Stimulated activated CD4-positive, alpha-beta T cell treated with anti-CD3 and anti-CD28 coated beads, Interleukin-4, amount 100 ng/mL, for 24 hours (primary cell): ENCODE measurements around the gene CARD14.

Experiments
- DNase-seq: peaks from one replicate; pipeline ENCODE4 v3.0.0-alpha.2; 2020

The CARD14 gene

GRCh38 chr17:80169784-80170500 lies at the start of gene CARD14:
TSS of gene CARD14 (plus strand) at chr17:80170030. CDS start at chr17:80181439, 11,409 bp downstream.
- no peak for DNase-seq

DNA sequence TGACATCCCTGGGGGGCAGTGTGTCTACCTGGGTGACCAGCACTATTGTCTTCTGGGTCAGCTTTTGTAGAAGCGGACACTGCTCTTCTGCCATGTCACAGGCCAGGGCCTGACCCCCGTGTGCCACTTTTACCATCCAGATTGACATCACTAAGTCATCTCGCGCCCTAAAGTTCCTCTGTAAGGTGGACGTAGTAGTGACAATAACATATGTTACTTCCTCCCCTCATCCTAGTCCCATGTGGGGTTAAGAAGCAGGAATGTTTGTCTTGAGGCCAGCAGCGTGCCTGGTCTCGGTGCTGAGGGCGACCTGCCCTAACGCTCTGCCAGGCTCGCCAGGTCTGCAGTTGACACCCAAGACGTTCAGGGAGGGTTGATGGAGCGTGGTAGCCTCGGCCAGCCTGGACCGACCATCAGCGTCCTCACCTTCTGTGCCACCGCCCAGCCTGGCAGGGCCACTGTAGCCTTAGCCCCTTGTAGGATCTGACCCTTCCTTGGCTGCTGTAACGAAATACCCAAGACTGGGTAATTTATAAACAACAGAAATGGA lies 47.7 kb upstream of the CARD14 start:
- DNase-seq, result no peak

- no peak for DNase-seq
These were observed 46.8 kb upstream of the CARD14 start for GRCh38 chr17:80122926-80123505.

GRCh38 chr17:80123791-80124190 lies 46.0 kb upstream of the CARD14 start:
- no peak for DNase-seq

- DNase-seq, result no peak
These were observed 45.4 kb upstream of the CARD14 start for GRCh38 chr17:80124351-80124981.

DNA sequence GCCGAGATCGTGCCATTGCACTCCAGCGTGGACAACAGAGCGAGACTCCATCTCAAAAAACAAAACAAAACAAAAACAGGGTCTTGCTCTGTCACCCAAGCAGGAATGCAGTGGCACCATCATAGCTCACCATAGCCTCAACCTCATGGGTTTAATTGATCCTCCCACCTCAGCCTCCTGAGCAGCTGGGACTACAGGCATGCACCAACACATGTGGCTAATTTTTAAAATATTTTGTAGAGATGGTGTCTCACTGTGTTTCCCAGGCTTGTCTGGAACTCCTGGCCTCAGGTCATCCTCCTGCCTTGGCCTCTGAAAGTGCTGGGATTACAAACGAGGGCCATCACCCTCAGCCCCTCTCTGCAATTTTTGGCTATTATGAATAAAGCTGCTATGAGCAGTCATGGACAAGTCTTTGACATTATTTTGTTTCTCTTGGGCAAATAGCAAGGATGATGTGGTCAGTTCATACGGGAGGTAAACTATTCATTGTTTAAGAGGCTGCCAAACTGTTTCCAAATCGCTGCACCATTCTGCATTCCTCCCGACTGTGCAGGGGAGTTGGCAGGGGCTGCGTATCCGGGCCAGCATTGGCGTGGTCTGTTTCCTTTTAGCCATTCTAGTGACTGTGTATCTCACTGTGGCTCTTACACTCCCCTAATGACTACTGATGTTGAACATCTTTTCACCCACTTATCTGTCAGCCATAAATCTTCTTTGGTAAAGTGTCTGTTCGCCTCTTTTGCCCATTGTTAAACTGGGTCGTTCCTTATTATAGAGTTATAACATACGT lies 44.0 kb upstream of the CARD14 start:
- DNase-seq, result no peak

GRCh38 chr17:80126449-80126715 lies 43.4 kb upstream of the CARD14 start:
- DNase-seq, result no peak

- DNase-seq, result no peak
These were observed 40.7 kb upstream of the CARD14 start for GRCh38 chr17:80129006-80129565.

DNA sequence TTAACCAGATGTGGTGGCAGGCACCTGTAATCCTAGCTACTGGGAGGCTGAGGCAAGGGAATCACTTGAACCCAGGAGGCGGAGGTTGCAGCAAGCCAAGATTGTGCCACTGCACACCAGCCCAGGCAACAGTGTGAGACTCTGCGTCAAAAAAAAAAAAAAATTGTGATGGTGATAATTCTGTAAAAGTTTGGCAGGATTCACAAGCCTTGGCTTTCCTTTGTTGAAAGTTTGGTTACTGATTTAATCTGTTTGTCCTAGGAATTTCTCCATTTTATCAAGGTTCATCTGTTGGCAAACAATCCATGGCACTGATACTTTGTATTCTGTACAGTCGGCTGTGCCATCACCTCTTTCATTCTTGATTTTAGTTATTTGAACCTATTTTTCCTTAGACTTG lies 38.8 kb upstream of the CARD14 start:
- DNase-seq, result no peak

DNA sequence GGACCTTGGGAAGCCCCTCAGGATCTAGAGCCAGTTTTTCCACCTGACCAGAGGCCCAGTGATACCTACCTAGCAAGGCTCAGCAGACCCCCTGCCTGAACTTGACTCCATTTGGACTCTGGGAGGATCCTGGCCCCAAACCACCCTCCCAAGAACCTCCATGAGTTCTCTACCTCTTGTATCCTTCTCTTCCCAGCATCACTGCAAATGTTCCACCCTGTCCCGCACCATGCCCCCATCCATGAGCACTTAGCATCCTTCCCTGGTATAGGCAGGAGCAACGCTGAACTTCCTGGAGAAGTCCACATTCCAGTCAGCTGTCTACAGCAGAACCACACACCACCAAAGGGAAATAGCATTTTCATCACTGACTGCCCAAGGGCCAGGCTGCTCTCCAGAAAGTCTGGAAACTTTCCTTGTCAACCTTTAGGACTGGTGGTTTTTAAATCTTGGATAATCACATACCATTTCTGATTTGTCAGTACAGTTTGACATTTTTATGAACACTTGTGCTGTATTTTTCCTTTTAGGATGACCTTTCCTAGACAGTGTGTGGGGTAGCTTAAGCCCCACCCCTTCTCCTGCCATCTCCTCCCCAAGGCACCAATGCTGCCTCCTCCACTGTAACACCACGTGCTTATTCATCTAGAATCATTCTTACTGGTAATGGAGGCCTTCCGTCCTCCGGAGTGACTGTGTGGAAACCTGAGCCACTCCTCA lies 36.8 kb upstream of the CARD14 start:
- DNase-seq, result no peak

DNA sequence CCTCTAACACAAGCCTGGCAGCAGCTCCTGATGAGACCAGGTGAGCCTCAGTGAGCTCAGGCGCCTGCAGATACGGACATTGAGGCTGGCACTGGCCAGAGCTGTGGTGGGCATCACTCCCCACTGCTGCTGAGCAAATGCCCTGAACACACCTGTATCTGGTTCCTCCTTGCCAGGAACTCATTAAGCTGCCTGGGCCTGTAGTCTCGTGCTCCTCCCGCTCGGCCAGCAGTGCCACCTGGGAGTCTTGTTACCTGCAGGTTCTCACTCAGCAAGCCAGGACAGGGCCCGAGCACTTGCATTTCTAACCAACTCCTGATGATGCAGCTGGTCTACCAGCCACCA lies 36.2 kb upstream of the CARD14 start:
- DNase-seq, result no peak

- DNase-seq, result no peak
These were observed 32.7 kb upstream of the CARD14 start for GRCh38 chr17:80137131-80137530.

- DNase-seq, result no peak
These were observed 30.9 kb upstream of the CARD14 start for GRCh38 chr17:80138856-80139426.

GRCh38 chr17:80141463-80142165 lies 28.2 kb upstream of the CARD14 start:
- no peak for DNase-seq

DNA sequence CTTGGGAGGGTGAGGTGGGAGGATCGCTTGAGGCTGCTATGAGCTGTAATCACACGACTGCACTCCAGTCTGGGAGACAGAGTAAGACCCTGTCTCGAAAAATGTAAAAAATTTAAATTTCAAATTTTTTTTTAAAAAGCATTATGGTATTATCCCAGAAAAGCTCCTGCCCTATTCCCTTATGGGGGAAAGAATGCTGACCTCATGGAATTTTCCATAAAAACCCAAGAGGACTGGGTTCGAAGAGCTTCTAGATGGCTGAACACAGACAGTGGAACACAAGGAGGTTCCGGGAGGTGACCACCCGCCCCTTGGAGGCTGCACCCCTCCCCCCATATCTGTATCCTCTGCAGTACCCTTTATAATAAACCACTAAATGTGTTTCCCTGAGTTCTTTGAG lies 26.9 kb upstream of the CARD14 start:
- DNase-seq, result no peak

- no peak for DNase-seq
These were observed 24.5 kb upstream of the CARD14 start for GRCh38 chr17:80145076-80146075.

DNA sequence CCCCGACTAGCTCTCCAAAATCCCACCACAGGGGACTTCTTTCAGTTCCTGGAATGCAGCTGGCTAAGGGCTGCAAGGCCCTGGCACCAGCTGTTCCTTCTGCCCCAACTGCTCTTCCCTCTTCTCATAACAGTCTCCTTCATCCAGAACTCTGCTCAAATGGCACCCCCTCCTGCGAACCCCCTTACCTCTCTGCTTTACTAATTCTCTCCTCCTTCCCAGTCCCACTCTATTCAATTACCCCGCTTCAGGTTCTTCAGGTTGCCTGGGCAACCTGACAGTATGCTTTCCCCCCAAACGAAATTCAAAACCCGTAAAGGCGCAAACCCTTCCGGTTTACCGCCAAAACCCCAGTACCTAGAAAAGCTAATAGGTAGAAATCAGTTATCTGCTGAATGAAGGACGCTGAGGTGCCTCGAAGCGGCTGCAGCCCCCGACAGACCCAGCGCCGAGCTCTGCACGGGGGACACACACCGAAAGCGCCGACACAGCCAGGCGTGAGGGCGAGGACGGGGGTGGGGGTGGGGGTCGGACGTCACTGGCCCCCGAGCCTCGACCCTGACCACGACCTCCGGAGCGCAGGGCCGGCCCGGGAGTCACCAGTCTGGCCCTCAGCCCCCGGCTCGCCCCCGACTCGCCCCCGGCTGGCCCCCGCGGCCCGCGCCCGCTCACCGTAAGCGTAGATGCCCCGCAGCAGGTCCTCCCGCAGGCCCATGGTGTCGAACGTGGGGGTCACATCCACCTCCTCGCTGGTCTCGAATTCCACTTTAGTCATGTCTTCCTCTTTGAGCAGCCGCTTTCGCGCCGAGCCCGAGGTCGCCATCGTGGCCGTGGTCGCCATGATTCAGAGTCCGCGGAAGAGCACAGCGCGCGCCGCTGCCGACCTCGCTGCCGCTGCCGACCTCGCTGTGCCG lies 23.5 kb upstream of the CARD14 start:
- DNase-seq, result peak; percentile 13

GRCh38 chr17:80147035-80147822 lies 22.6 kb upstream of the CARD14 start, which contains the start of gene EIF4A3:
TSS of gene EIF4A3 (minus strand) at chr17:80147128. CDS start at chr17:80146961, 167 bp downstream.
- DNase-seq, result peak; percentile 97
